Duodenal mucosa (tissue), 2 donors: ENCODE measurements around the gene FAM240B.

ENCODE experiments used
- H3K27ac ChIP-seq: one replicate; pipeline ENCODE4 v1.7.0; 2013; ENCODE audit warnings: low read depth, low read length
- H3K27me3 ChIP-seq, 2 donors: one replicate each; pipeline ENCODE4 v1.7.0; 2013; ENCODE audit warnings: low read length in 2 of 2, control low read depth in 1 of 2; ENCODE audit not compliant: insufficient read depth in 2 of 2, control insufficient read depth in 1 of 2
- H3K36me3 ChIP-seq, 2 donors: one replicate each; pipeline ENCODE4 v1.7.0; 2013; ENCODE audit warnings: low read length in 2 of 2, control low read depth in 1 of 2; ENCODE audit not compliant: insufficient read depth in 2 of 2, control insufficient read depth in 1 of 2
- H3K4me1 ChIP-seq, 2 donors: one replicate each; pipeline ENCODE4 v1.7.0; 2013; ENCODE audit warnings: low read length in 2 of 2, control low read depth in 1 of 2; ENCODE audit not compliant: insufficient read depth in 2 of 2, control insufficient read depth in 1 of 2
- H3K4me3 ChIP-seq, 2 donors: one replicate each; pipeline ENCODE4 v1.7.0; 2013; ENCODE audit warnings: low read length in 2 of 2, low read depth in 1 of 2
- H3K9ac ChIP-seq, 2 donors: one replicate each; pipeline ENCODE4 v1.7.0; 2013; ENCODE audit warnings: low read length in 2 of 2, low read depth in 1 of 2
- H3K9me3 ChIP-seq, 2 donors: one replicate each; pipeline ENCODE4 v1.7.0; 2013; ENCODE audit warnings: low read length in 2 of 2, control low read depth in 1 of 2; ENCODE audit not compliant: control insufficient read depth in 1 of 2

FAM240B gene

DNA sequence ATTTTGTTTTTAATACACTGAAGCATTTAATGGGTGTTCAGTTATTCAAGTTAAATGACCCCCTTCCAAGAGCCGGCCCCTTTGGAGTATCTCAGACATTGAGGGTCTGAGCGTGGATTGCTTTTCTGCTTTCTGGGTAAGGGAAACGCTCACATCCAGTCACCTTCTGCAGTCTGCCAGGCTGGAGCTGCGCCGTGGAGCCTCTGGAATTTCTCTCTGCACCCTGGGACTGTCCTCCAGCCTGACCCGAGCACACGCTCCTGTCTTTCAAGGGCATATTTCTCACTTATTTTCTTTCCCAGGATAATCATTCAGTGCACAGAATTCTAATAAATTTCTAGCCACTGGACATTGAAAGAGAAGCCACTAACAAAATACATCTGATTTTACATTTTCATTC, 13.4 kb downstream of the FAM240B start:
- H3K4me3 ChIP-seq, result no peak overlapping the region
- H3K4me1 ChIP-seq, result no peaks in the 10 kb centered on the region
- no peaks in the 10 kb centered on the region for H3K9me3 ChIP-seq
- no peak overlapping the region for H3K27ac ChIP-seq
- peaks cover 4 to 5% of the 10 kb centered on the region in 2 donors for H3K27me3 ChIP-seq
- H3K9ac ChIP-seq, result no peak overlapping the region
- H3K36me3 ChIP-seq, result no peaks in the 10 kb centered on the region

DNA sequence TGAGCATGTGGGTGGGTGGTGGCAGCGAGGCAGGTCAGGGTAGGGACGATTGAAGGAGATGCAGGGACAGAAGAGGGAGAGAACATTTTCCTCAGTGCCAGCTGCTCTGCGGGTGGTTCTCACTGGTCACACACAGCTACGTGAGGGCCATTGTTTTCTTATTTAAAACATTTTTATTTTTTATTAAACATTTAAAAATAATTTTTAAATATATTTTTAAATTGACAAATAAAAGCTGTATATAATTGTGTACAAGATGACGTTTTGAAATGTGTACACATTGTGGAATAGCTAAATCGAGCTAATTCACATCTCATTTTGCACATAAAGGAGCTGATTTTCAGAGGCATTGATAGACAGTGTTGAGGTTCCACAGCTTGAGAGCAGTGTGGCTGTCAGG, 14.0 kb downstream of the FAM240B start:
- Histone ChIP-seq H3K4me3 (no peak overlapping the region), H3K4me1 (no peaks in the 10 kb centered on the region), H3K27me3 (peaks cover 3 to 5% of the 10 kb centered on the region in 2 donors), H3K9ac (no peak overlapping the region), H3K27ac (no peak overlapping the region), H3K9me3 (no peaks in the 10 kb centered on the region), H3K36me3 (no peaks in the 10 kb centered on the region)

DNA sequence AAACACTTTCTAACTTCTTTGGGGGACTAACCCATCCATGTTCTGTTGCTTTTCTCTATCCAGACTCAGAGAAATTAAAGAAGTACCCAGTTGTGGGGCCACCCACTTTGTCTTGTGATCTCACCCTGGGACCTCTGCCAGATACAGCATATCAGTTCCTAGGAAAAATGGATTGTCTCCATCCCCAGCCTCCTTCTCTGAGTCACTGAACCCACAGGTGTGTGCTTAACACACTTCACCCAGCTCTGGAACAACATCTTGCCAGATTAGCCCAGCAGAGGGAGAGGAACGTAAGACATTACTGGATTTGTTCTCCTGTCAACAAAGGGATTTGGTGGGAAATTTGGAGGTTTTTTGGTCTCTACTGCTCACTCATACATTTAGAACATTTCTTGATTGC, 19.2 kb downstream of the FAM240B start:
- no peaks in the 10 kb centered on the region for H3K36me3 ChIP-seq
- H3K4me1 ChIP-seq, result no peaks in the 10 kb centered on the region
- H3K27me3 ChIP-seq, result peaks cover 0 to 2% of the 10 kb centered on the region in 2 donors
- no peak overlapping the region for H3K4me3 ChIP-seq
- no peak overlapping the region for H3K9ac ChIP-seq
- no peaks in the 10 kb centered on the region for H3K9me3 ChIP-seq
- H3K27ac ChIP-seq, result no peak overlapping the region

DNA sequence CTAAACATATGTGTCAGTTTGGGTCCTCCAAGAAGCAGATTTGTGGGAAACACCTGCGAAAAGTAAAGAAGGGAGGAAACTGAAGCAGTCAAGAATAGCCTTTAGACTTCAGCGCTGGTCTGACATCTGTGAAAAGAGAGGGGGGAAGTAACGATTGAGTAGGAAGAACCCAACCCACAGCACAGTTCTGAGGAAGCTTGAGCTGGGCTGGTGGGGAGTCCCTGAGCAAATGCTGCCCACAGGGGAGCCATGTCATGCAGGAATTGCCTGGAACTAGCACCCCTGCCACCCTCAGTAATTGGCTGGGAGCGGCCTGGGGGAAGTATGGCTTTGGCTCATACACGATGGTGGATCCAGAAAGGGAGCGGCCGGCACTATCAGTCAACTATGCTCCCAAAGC, 20.6 kb downstream of the FAM240B start:
- Histone ChIP-seq H3K4me3 (no peak overlapping the region), H3K36me3 (no peaks in the 10 kb centered on the region), H3K9ac (no peak overlapping the region), H3K9me3 (no peaks in the 10 kb centered on the region), H3K27me3 (no peaks in the 10 kb centered on the region), H3K4me1 (no peaks in the 10 kb centered on the region), H3K27ac (no peak overlapping the region)

DNA sequence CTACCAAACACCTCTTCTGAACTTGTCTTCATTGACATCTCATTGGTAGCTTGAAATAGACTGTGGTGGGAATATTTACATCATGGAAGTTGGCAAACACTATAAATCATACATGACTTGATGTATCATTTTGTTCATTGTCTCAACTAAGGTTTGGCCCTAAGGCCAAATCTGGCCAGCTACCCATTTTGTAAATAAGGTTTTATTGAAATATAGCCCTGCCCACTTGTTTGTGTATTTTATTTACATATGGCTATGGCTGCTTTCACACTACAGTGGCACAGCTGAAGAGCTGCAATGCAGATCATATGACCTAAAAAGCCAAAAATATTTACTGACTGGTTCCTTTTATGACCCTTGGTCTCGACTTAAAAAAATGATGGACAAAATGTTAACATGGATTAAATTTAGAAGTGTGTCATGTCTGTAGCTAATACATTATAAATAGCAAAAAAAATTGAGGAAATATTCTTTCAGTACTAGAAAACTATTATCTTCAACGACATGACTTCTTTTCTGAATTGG, 22.1 kb downstream of the FAM240B start:
- H3K9ac ChIP-seq, result no peak overlapping the region
- no peaks in the 10 kb centered on the region for H3K36me3 ChIP-seq
- H3K4me1 ChIP-seq, result no peaks in the 10 kb centered on the region

DNA sequence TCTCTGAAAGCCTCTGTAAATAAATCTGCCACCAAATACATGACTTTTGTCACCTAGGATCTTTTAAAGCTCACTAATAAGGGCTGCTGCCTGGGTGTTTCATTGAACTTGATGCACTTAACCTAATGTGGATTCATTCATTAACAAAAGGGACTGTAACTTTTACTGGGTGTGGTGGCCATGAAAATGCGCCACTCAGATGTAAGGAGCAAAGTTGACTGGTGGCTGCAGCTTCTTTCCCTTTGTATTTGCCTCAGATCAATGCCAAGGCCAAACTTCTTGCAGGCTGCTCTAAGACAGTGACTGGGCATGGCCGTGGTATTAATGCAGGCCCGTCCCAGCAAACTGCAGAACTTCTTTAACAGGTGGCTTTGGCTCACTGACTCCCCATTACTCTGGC, 22.9 kb downstream of the FAM240B start:
- Histone ChIP-seq H3K4me1 (no peaks in the 10 kb centered on the region), H3K9me3 (no peaks in the 10 kb centered on the region), H3K9ac (no peak overlapping the region), H3K4me3 (no peak overlapping the region), H3K27me3 (no peaks in the 10 kb centered on the region), H3K36me3 (no peaks in the 10 kb centered on the region), H3K27ac (no peak overlapping the region)

More for the DNA sequence above, 22.1 kb downstream of the FAM240B start:
- H3K9me3 ChIP-seq, result no peaks in the 10 kb centered on the region
- no peak overlapping the region for H3K4me3 ChIP-seq
- H3K27me3 ChIP-seq, result no peaks in the 10 kb centered on the region
- no peak overlapping the region for H3K27ac ChIP-seq

DNA sequence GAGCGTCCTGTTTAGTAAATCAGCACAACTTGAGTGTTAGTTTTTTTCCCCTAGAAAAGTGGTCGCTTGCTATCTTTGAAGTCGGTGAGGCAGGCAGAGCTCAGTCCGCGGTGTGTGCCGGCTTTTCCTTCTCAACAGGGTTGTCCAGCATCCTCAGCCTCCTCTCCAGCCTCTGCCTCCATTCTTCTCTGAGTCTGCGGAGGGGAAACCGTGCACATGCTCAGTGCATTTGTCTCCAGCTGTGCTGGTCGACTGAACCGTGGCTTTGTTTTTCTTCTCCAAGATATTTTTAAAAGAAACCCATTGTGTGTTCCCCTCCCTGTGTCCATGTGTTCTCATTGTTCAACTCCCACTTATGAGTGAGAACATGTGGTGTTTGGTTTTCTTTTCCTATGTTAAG, 25.3 kb downstream of the FAM240B start:
- Histone ChIP-seq H3K4me1 (no peaks in the 10 kb centered on the region), H3K36me3 (no peaks in the 10 kb centered on the region), H3K27ac (no peak overlapping the region), H3K4me3 (no peak overlapping the region), H3K9me3 (no peaks in the 10 kb centered on the region), H3K9ac (no peak overlapping the region), H3K27me3 (peaks cover 0 to 2% of the 10 kb centered on the region in 2 donors)

DNA sequence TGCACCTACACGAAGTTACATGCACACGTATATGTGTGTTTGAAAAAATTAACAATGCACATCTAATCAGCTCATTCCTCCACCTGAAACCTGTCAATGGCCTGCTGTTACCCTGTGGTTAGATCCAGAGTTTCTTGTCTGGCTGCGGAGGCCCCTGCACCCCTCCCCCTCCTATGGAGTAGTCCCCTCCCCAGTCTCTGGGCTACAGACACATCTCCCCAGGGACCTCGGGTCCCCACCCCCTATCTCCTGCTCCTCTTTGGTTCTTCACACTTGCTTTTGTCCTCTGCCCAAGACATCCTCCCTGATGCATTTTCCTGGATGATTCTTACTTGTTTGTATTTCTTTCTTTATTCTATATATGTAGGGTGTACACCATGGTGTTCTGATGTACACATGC, 27.2 kb downstream of the FAM240B start:
- Histone ChIP-seq H3K4me1 (no peaks in the 10 kb centered on the region), H3K27me3 (peaks cover 0 to 2% of the 10 kb centered on the region in 2 donors), H3K27ac (no peak overlapping the region), H3K9ac (no peak overlapping the region), H3K4me3 (no peak overlapping the region), H3K36me3 (no peaks in the 10 kb centered on the region), H3K9me3 (no peaks in the 10 kb centered on the region)

DNA sequence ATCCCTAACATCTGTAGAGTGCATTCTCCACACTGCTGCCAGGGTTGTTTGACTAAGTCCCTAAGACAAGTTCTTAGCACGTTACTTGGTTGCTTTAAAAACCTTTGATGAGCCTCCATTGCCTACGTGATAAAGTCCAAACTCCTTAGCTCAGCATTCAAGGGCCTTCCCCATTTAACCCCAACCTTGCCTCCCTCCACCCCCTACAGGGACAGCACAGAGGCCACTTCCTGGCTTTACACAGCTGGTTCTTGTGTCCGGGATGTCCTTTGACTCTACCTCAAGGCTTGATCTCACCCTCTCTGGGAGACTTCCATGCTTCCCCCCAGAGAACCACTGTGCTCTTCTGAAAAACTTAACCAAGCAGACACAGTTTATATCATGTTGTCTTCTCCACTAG, 29.4 kb downstream of the FAM240B start:
- no peak overlapping the region for H3K27ac ChIP-seq
- peaks cover 0 to 2% of the 10 kb centered on the region in 2 donors for H3K27me3 ChIP-seq
- no peak overlapping the region for H3K4me3 ChIP-seq
- H3K36me3 ChIP-seq, result no peaks in the 10 kb centered on the region
- no peak overlapping the region for H3K9ac ChIP-seq
- H3K9me3 ChIP-seq, result no peaks in the 10 kb centered on the region
- H3K4me1 ChIP-seq, result peaks cover 0 to 6% of the 10 kb centered on the region in 2 donors

DNA sequence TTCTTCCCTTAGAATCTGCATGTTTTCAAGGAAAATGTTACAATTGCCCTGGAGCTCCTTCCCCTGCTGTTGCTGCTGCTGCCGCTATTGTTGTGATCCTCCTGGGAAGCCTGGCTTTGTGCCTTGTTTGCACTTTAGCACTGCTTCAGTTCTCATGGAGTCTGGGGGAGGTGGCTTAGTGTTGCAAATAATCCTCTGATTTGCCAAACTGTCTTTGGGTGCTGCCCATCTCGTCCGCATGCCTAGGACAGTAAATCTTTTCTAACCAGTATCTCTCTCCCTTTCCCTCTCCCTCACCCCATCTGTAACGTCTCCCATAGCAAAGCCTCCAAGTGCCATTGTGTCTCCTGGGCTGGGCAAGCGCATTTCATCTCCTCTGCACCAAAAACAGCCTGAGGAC, 30.3 kb downstream of the FAM240B start:
- Histone ChIP-seq H3K36me3 (no peaks in the 10 kb centered on the region), H3K27me3 (peaks cover 0 to 2% of the 10 kb centered on the region in 2 donors), H3K4me3 (no peak overlapping the region), H3K9ac (no peak overlapping the region), H3K27ac (no peak overlapping the region), H3K9me3 (no peaks in the 10 kb centered on the region), H3K4me1 (peaks cover 0 to 6% of the 10 kb centered on the region in 2 donors)

DNA sequence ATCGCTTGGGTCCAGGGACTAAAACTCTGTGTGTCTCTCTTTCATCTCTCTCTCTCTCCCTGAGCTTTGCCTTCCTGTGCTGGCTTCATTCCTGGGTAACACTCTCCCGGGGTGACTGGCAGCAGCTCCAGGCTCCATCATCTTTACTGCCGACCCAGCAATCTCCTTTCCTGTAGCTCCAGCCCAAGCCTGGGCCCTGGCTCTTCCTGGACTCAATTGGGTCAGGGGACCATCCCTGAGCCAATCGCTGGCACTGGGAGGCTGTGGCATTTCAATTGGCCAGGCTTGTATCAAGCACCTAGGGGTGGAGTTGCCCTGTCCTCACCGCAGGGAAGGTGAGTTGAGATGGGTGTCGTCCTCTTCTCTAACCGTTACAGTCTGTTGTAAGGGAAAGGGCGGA, 31.9 kb downstream of the FAM240B start:
- H3K4me3 ChIP-seq, result peak overlapping the region; percentile 55 to 58
- no peak overlapping the region for H3K27ac ChIP-seq
- peaks cover 0 to 2% of the 10 kb centered on the region in 2 donors for H3K27me3 ChIP-seq
- H3K9ac ChIP-seq, result no peak overlapping the region
- H3K36me3 ChIP-seq, result no peaks in the 10 kb centered on the region
- no peaks in the 10 kb centered on the region for H3K9me3 ChIP-seq
- peaks cover 0 to 6% of the 10 kb centered on the region in 2 donors for H3K4me1 ChIP-seq
